ENCODE measurements around the gene SCAI. TPM values are rescaled to one million over a fixed set of nuclear protein-coding genes. Genes with fewer than 3 reads are reported as not detected.

Gene SCAI
- total and polyA plus RNA-seq, 9 of the 15 experiments (the other 6 are each of a cell fraction or from before 2014, with no cell fraction given) = 0.70 to 12.4 (median 4.2) TPM

DNA sequence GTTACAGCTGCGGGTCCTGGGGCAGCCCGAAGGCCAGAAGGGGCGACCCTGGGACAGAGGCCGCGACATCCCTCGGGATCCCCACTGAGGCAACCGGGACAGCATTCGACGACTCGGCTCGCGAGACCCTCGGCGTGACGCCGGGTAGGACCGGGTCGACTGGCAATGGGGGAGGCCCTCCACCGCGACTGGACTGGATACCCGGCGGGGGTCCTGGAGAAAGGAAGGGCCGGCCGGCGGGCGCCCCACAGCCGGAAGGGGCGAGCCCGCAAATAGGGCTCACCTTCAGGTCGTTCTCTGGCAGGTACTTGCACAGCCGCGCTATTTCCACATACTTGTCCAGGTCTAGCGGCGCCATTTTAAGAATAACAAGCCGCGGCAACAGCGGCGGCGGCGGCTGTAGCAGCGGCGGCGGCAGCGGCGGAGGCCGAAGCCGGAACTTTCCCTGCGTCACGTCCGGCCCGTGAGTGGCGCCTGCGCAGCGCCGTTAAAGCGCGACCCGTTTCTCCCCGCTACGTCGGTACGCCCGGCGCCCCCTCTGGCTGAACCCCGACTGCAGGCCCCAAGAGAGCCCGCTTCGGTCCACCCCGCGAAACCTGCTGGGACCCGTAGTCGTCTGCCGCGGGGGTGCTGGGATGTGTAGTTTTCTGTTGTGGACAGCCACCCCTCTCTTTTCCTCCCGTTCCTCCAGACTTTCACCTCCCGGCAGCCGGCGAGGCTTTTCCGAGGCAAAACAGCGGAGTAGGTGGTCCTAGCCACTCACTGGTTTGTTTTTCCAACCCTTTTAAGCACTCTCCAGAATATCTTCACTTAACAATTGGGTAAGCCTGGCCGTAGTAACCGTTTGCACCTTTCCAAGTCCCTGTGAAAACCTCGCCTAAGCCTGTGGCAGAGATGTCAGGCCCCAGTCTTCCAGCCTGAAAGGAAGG, 46.3 kb upstream of the SCAI start, which contains the start of gene PPP6C (continued):
- TF ChIP-seq, protein P1, sequence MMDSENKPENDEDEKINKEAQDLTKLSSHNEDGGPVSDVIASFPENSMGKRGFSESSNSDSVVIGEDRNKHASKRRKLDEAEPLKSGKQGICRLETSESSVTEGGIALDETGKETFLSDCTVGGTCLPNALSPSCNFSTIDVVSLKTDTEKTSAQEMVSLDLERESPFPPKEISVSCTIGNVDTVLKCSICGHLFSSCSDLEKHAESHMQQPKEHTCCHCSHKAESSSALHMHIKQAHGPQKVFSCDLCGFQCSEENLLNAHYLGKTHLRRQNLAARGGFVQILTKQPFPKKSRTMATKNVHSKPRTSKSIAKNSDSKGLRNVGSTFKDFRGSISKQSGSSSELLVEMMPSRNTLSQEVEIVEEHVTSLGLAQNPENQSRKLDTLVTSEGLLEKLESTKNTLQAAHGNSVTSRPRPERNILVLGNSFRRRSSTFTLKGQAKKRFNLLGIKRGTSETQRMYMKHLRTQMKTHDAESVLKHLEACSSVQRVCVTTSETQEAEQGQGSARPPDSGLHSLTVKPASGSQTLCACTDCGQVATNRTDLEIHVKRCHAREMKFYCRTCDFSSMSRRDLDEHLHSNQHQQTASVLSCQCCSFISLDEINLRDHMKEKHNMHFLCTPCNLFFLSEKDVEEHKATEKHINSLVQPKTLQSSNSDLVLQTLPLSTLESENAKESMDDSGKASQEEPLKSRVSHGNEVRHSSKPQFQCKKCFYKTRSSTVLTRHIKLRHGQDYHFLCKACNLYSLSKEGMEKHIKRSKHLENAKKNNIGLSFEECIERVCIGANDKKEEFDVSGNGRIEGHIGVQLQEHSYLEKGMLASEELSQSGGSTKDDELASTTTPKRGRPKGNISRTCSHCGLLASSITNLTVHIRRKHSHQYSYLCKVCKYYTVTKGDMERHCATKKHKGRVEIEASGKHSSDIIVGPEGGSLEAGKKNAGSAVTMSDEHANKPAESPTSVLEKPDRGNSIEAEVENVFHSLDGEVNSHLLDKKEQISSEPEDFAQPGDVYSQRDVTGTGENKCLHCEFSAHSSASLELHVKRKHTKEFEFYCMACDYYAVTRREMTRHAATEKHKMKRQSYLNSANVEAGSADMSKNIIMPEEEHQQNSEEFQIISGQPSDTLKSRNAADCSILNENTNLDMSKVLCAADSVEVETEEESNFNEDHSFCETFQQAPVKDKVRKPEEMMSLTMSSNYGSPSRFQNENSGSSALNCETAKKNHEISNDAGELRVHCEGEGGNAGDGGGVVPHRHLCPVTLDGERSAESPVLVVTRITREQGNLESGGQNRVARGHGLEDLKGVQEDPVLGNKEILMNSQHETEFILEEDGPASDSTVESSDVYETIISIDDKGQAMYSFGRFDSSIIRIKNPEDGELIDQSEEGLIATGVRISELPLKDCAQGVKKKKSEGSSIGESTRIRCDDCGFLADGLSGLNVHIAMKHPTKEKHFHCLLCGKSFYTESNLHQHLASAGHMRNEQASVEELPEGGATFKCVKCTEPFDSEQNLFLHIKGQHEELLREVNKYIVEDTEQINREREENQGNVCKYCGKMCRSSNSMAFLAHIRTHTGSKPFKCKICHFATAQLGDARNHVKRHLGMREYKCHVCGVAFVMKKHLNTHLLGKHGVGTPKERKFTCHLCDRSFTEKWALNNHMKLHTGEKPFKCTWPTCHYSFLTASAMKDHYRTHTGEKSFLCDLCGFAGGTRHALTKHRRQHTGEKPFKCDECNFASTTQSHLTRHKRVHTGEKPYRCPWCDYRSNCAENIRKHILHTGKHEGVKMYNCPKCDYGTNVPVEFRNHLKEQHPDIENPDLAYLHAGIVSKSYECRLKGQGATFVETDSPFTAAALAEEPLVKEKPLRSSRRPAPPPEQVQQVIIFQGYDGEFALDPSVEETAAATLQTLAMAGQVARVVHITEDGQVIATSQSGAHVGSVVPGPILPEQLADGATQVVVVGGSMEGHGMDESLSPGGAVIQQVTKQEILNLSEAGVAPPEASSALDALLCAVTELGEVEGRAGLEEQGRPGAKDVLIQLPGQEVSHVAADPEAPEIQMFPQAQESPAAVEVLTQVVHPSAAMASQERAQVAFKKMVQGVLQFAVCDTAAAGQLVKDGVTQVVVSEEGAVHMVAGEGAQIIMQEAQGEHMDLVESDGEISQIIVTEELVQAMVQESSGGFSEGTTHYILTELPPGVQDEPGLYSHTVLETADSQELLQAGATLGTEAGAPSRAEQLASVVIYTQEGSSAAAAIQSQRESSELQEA (IDR thresholded peaks at IDR 0.05; ENCODE audit: low read depth) = peak; percentile 100
- TF ChIP-seq STAT5B (CRISPR knock-in tag; IDR thresholded peaks at IDR 0.05) (no peak), SNIP1 (IDR thresholded peaks at IDR 0.05; ENCODE audit: low read depth) (no peak), SMARCA5 (IDR thresholded peaks at IDR 0.05) (no peak), DIDO1 (tag; IDR thresholded peaks at IDR 0.05; ENCODE audit: low read depth) (peak; percentile 68), SUPT5H (IDR thresholded peaks at IDR 0.05) (peak; percentile 75), U2AF2 (optimal IDR thresholded peaks at IDR 0.05; ENCODE audit: low read depth, low read length) (no peak), BRF1 (IDR thresholded peaks at IDR 0.05; ENCODE audit: borderline replicate concordance, extremely low read depth, insufficient read length) (no peak), RBM22 (IDR thresholded peaks at IDR 0.05; ENCODE audit: low read depth, low read length, poor library complexity, severe bottlenecking) (no peak), MAFG (tag; conservative IDR thresholded peaks at IDR 0.05) (no peak)
- TF ChIP-seq, protein P2, sequence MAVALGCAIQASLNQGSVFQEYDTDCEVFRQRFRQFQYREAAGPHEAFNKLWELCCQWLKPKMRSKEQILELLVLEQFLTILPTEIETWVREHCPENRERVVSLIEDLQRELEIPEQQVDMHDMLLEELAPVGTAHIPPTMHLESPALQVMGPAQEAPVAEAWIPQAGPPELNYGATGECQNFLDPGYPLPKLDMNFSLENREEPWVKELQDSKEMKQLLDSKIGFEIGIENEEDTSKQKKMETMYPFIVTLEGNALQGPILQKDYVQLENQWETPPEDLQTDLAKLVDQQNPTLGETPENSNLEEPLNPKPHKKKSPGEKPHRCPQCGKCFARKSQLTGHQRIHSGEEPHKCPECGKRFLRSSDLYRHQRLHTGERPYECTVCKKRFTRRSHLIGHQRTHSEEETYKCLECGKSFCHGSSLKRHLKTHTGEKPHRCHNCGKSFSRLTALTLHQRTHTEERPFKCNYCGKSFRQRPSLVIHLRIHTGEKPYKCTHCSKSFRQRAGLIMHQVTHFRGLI (CRISPR knock-in tag; IDR thresholded peaks at IDR 0.05) = no peak
- TF ChIP-seq, protein P3, sequence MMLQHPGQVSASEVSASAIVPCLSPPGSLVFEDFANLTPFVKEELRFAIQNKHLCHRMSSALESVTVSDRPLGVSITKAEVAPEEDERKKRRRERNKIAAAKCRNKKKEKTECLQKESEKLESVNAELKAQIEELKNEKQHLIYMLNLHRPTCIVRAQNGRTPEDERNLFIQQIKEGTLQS (IDR thresholded peaks at IDR 0.05) = no peak
- TF ChIP-seq, protein P3 (CRISPR knock-in tag; conservative IDR thresholded peaks at IDR 0.05) = peak; percentile 56; the same call in 1 of the 2 replicates
- TF ChIP-seq, protein P4, sequence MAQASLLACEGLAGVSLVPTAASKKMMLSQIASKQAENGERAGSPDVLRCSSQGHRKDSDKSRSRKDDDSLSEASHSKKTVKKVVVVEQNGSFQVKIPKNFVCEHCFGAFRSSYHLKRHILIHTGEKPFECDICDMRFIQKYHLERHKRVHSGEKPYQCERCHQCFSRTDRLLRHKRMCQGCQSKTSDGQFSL (CRISPR knock-in tag; IDR thresholded peaks at IDR 0.05) = no peak
- TF ChIP-seq, protein P4 (tag; IDR thresholded peaks at IDR 0.05) = no peak

Measured in K562 (cell line).